Renal cortical epithelial cell (primary cell): ENCODE results near the gene WHRN. TPM values are rescaled to one million over a fixed set of nuclear protein-coding genes. Genes with fewer than 3 reads are reported as not detected.

Experiments used
- DNase-seq: peaks from one replicate; pipeline ENCODE4 v3.0.0-alpha.2; 2011; ENCODE audit warnings: low read depth
- total RNA-seq: library from RNA; depleted of rRNA; stranded (reverse); fragments of >200 nt; gene quantifications from 2 replicates; pipeline ENCODE4 v1.2.3, GENCODE V29; 2014

Gene WHRN
- total RNA-seq, 1 donor from 2014 or later, result 5.2 TPM

DNA sequence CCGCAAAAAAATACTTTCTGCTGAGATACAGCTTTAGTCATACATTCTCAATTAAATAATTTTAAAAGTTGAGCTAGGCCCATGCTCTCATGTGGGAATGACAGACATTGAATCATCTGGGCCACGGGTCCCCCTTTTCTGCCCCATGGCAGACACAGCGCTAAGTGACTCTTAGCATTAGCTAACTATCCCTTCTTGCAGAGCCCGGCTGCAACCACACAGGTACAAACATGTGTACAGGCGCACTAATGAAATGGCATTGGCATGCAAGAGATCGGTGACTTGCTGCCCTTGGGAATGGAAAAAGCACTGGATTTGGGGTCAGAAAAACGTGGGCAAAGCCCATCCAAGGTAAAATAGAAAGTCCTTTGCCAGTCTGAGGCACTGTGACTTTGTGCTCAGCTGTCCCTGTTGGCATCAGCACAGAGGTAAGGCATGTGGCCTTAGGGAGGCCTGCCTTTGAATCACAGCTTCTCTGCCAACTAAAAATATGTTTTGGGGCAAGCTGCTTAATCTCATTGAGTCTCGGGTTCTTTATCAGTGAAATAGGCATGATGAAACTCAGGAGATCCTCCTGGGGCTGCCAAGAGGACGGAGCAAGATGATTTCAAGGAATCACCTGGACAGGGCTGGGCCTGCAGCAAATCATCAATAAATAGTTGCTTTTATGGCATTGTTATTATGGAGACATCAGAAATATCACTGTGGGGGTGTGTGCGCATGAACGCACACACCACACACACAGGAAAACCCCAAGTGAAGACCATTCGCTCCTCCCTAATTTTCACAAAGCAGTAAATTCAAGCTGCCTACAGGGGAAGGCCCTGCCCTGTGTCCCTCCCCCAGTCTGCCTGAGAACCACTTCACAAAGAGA is 54.2 kb downstream of the WHRN start:
- no peak for DNase-seq

- no peak for DNase-seq
These were observed 55.1 kb downstream of the WHRN start for GRCh38 chr9:114450181-114450580.

DNA sequence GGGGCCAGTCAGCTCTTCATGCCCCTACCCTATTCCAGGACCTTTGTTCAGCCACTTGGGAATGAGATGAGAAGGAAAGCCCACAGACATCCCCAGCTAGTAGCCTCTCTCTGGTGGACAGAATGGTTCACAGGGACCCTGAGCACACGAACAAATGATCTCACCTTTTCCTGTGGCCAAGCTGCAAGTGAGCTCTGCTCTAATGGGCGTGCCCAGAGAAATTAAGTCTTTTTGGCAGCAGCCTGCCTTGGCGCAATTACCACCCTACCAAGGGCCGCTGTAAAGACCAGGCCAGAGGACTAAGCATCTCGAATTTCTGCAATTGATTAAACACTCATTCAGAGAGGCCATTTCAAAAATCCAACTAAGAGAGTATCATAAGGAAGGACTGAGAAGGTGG is 56.0 kb downstream of the WHRN start:
- no peak for DNase-seq

GRCh38 chr9:114448706-114449105 is 56.6 kb downstream of the WHRN start:
- peak; percentile 33 for DNase-seq

GRCh38 chr9:114446672-114447450 is 58.4 kb downstream of the WHRN start:
- no peak for DNase-seq

GRCh38 chr9:114446036-114446435 is 59.2 kb downstream of the WHRN start:
- DNase-seq, result no peak

DNA sequence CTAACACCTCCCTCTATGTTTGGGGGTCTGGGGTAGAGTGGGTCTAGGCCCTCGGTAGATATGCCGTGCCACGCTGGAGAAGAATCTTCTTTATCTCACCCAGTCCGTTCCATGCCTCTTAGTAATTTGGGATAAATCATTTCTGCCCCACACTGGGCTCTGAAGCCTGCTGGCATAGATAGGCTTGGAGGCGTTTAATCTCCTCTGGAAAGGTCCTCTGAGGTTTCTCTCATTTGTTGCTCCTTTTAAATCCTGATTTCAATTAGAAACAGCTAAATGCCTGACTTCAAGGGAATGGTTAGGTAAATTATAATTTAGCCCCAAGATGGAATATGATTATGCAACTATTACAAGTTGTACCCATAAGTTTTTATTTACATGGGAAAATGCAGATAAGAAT is 59.7 kb downstream of the WHRN start:
- DNase-seq, result no peak

DNA sequence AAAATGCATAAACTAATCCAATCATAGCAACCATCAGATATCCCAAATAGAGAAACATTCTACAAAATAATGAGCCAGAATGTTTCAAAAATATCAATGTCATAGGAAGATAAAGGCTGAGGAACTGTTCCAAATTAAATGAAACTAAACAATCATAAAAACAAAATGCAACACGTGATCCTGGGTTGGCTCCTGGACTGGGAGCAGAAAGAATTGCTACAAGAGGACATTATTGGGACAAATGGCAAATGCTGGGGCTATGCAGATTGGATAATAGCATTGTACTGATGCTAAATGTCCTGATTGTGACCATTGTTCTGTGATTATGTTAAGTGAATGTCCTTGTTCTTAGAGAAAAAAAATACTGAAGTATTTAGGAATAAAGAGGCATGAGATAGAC is 63.3 kb downstream of the WHRN start:
- DNase-seq, result no peak

- DNase-seq, result no peak
These were observed 67.8 kb downstream of the WHRN start for GRCh38 chr9:114437401-114437893.

- peak; percentile 29 for DNase-seq
These were observed 70.4 kb downstream of the WHRN start for GRCh38 chr9:114434878-114435311.

- DNase-seq, result no peak
These were observed 71.5 kb downstream of the WHRN start for GRCh38 chr9:114433720-114434255.

- DNase-seq, result no peak
These were observed 72.2 kb downstream of the WHRN start for GRCh38 chr9:114433086-114433485.

GRCh38 chr9:114432323-114433067 is 72.8 kb downstream of the WHRN start:
- no peak for DNase-seq

DNA sequence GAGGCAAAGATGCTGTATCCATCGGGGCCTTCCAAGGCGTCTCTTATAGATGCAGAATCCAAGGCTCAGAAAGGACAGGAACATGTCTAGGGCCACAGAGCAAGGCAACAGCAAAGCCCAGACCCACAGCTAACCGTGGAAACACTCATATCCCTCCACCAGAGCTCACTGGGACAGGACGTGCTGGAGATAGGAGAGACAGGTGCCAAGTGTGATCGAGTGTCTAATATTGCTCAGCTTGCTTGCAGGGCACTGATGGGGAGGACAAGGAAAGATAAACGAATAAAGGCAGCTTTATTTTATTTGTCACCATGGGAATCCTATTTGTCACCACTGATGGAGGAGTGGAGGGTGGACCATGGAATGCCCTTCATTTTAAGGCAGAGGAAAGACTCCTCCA is 73.5 kb downstream of the WHRN start:
- no peak for DNase-seq

- no peak for DNase-seq
These were observed 74.3 kb downstream of the WHRN start for GRCh38 chr9:114431003-114431402.

- DNase-seq, result peak; percentile 48
These were observed 74.8 kb downstream of the WHRN start for GRCh38 chr9:114430457-114430856.

- no peak for DNase-seq
These were observed 75.8 kb downstream of the WHRN start for GRCh38 chr9:114429488-114429887.

DNA sequence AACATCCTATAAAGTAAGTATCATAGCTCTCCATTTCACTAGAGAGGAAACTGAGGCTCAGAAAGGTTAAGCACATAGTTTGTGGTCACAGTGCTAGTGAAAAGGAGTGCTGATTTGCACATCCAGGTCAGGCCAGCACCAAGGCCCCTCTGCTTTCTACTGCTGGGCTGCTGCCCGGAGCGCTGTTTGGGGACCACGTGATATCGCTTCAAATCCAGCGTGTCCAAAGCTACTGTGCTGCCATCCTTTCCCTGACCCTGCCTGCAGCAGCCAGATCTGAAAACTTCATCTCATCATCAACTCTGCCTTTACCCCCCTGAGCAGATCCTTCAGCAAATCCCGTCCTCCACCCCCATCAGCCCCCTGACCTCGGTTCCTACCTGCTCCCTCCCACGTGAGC is 76.8 kb downstream of the WHRN start:
- DNase-seq, result no peak

- no peak for DNase-seq
These were observed 77.6 kb downstream of the WHRN start for GRCh38 chr9:114427644-114428043.

GRCh38 chr9:114426046-114426948 is 79.0 kb downstream of the WHRN start:
- DNase-seq, result no peak

GRCh38 chr9:114425126-114425525 is 80.1 kb downstream of the WHRN start:
- no peak for DNase-seq
